Panc1 (cell line): ENCODE measurements around the gene PPM1H. TPM values are rescaled to one million over a fixed set of nuclear protein-coding genes. Genes with fewer than 3 reads are reported as not detected.
"Not testable (repeated sequence)": the region's sequence is repeated elsewhere in the genome, so short reads cannot be mapped to it uniquely, and the experiment has no call there.

Source experiments
- ATAC-seq: fragments of 200-7000 bp; cut with Tn5 transposase; 2 replicates; pipeline ENCODE4 v1.9.1; 2020; ENCODE audit warnings: mild to moderate bottlenecking, moderate library complexity
- BruUV-seq: library from RNA; stranded (reverse); fragments of 400-500 nt; replicated peaks from 2 replicates; lab custom pipeline; 2021; lab: Mats Ljungman, UMichigan
- CTCF ChIA-PET: fragments of 300-600 bp; sonication (Branson Sonifier 250); formaldehyde crosslinking; loops from one replicate; lab custom pipeline; 2022; ENCODE audit warnings: antibody characterized with exemption; lab: Charles Lee
- POLR2A ChIA-PET: fragments of 300-600 bp; sonication (Branson Sonifier 250); formaldehyde crosslinking; loops from one replicate; lab custom pipeline; 2022; ENCODE audit warnings: antibody characterized with exemption; lab: Charles Lee
- DNase-seq: peaks from one replicate; pipeline ENCODE4 v3.0.0-alpha.2; 2010; ENCODE audit warnings: low read depth, low spot score
- H3K27ac ChIP-seq: 2 replicates; pipeline ENCODE4 v1.5.1; 2011; ENCODE audit warnings: mild to moderate bottlenecking, low read length, inconsistent platforms
- H3K27me3 ChIP-seq: fragments of 200-500 bp; sonication (Bioruptor generic); 2 replicates; pipeline ENCODE4 v1.6.0; 2014; ENCODE audit warnings: low read length, inconsistent platforms; ENCODE audit not compliant: control insufficient read depth, insufficient read depth
- H3K36me3 ChIP-seq: fragments of 200-500 bp; sonication (Bioruptor generic); 2 replicates; pipeline ENCODE4 v1.5.1; 2014; ENCODE audit warnings: inconsistent platforms, mild to moderate bottlenecking, low read length, moderate library complexity; ENCODE audit not compliant: control insufficient read depth, insufficient read depth
- H3K4me1 ChIP-seq: 2 replicates; pipeline ENCODE4 v1.5.1; 2011; ENCODE audit warnings: inconsistent platforms, mild to moderate bottlenecking, low read length, moderate library complexity; ENCODE audit not compliant: control insufficient read depth, insufficient read depth
- H3K4me3 ChIP-seq, 2 experiments: 2 replicates each; pipeline ENCODE4 v1.5.1; 2011 to 2012; ENCODE audit warnings: low read depth in 2 of 2, low read length in 2 of 2, mild to moderate bottlenecking in 2 of 2, inconsistent platforms in 1 of 2, moderate library complexity in 1 of 2
- H3K9me3 ChIP-seq: fragments of 200-500 bp; sonication (Bioruptor generic); 2 replicates; pipeline ENCODE4 v1.5.1; 2014; ENCODE audit warnings: low read depth, mild to moderate bottlenecking, inconsistent platforms, low read length, moderate library complexity; ENCODE audit not compliant: control insufficient read depth, insufficient read depth
- CTCF ChIP-seq: fragments of 450-650 bp; IDR thresholded peaks from 2 replicates; pipeline ENCODE4 v1.5.1; 2017; ENCODE audit warnings: mild to moderate bottlenecking
- POLR2AphosphoS5 ChIP-seq: IDR thresholded peaks from 2 replicates; pipeline ENCODE4 v1.6.1; 2012; ENCODE audit warnings: mild to moderate bottlenecking, low read depth, low read length, moderate library complexity
- REST ChIP-seq, 2 experiments: IDR thresholded peaks; 2 replicates each; pipeline ENCODE4 v1.6.1; 2011 to 2012; ENCODE audit warnings: low read depth in 2 of 2, control low read depth in 1 of 2, low read length in 1 of 2, mild to moderate bottlenecking in 1 of 2, moderate library complexity in 1 of 2; ENCODE audit not compliant: insufficient read depth in 1 of 2
- SIN3A ChIP-seq: IDR thresholded peaks from 2 replicates; pipeline ENCODE4 v1.6.1; 2012; ENCODE audit warnings: low read depth, mild to moderate bottlenecking, low read length, moderate library complexity, borderline replicate concordance; ENCODE audit not compliant: insufficient read depth
- TCF7L2 ChIP-seq: IDR thresholded peaks from 2 replicates; pipeline ENCODE4 v1.6.1; 2011; ENCODE audit warnings: mild to moderate bottlenecking, low read depth, low read length, inconsistent platforms
- in situ Hi-C: cut with HindIII; loops from 2 replicates; pipeline ENCODE4 v1.10.0; 2016; ENCODE audit warnings: low sequenced_read_pairs, low pct_unique_long_range_greater_than_20kb
- intact Hi-C: fragments of 100-400 bp; cut with micrococcal nuclease; formaldehyde crosslinking; loops from one replicate; pipeline ENCODE4 v1.10.0; 2022; ENCODE audit not compliant: unreplicated experiment
- total RNA-seq: library from RNA; stranded (reverse); gene quantifications from one replicate; pipeline ENCODE4 v1.2.1, GENCODE V29; 2021; ENCODE audit not compliant: unreplicated experiment

PPM1H gene
- total RNA-seq, 1 experiment from 2014 or later, result 22.9 TPM

DNA sequence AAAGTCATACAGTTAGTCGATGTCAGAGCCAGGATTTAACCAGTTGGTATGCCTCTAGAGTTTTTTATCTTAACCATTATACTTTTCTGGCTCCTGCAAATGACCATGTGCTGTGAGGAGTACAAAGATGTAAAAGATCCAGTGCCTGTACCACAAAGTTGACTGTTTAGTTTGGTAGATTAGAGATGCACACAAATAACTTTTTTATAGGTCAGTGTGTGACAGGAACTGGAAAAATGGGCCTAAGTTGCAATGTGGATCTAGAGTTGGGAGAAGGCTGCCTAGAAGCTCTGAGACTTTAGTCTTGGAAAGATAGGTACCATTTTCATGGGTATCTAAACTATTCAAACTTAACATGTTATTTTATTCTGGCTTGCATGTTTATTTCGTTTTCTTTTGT lies 32.8 kb upstream of the PPM1H start:
- Histone ChIP-seq H3K4me1 (0 out of 2 replicates have a peak, but pooled peaks cover 4% of the 10 kb centered on the region), H3K27me3 (peaks cover 2% of the 10 kb centered on the region; the same call in 1 of the 2 replicates), H3K36me3 (no peaks in the 10 kb centered on the region), H3K4me3 (no peak overlapping the region), H3K9me3 (no peaks in the 10 kb centered on the region), H3K27ac (no peak overlapping the region)
- no peak for TF ChIP-seq POLR2AphosphoS5
- no peak for TF ChIP-seq SIN3A
- TF ChIP-seq CTCF, result no peak
- no peak for TF ChIP-seq TCF7L2
- TF ChIP-seq REST (IDR thresholded peaks at IDR 0.05; ENCODE audit: insufficient read depth in 1 of 2, low read depth in 2 of 2, low read length in 1 of 2), result no peak
- DNase-seq, result no peak
- ChIA-PET CTCF (no interaction called here), POLR2A (no interaction called here)
- no TSS peak for BruUV-seq
- in situ Hi-C loops (no loop called here), intact Hi-C loops (no loop called here)
- no peak for ATAC-seq

- no TSS peak for BruUV-seq
- no peak overlapping the region for H3K4me3 ChIP-seq
- ChIA-PET CTCF (no interaction called here), POLR2A (no interaction called here)
- in situ Hi-C loops, result no loop called here
- intact Hi-C loops, result no loop called here
- no peak for TF ChIP-seq POLR2AphosphoS5
- no peak for TF ChIP-seq TCF7L2
- no peaks in the 10 kb centered on the region for H3K36me3 ChIP-seq
- DNase-seq (no peak), ATAC-seq (no peak)
- H3K4me1 ChIP-seq, result 0 out of 2 replicates have a peak, but pooled peaks cover 4% of the 10 kb centered on the region
- no peak overlapping the region for H3K27ac ChIP-seq
- H3K27me3 ChIP-seq, result peaks cover 2% of the 10 kb centered on the region; the same call in 1 of the 2 replicates
- no peaks in the 10 kb centered on the region for H3K9me3 ChIP-seq
Measured at GRCh38 chr12:62966990-62967506, 32.1 kb upstream of the PPM1H start.

- POLR2A ChIA-PET, H3K27ac ChIP-seq, in situ Hi-C loops, H3K27me3 ChIP-seq, CTCF ChIA-PET, H3K9me3 ChIP-seq, intact Hi-C loops, BruUV-seq, H3K4me3 ChIP-seq, ATAC-seq, H3K4me1 ChIP-seq, H3K36me3 ChIP-seq: not testable (repeated sequence)
- DNase-seq, result peak; percentile 8
Measured at GRCh38 chr12:62966446-62966989, 31.6 kb upstream of the PPM1H start.

DNA sequence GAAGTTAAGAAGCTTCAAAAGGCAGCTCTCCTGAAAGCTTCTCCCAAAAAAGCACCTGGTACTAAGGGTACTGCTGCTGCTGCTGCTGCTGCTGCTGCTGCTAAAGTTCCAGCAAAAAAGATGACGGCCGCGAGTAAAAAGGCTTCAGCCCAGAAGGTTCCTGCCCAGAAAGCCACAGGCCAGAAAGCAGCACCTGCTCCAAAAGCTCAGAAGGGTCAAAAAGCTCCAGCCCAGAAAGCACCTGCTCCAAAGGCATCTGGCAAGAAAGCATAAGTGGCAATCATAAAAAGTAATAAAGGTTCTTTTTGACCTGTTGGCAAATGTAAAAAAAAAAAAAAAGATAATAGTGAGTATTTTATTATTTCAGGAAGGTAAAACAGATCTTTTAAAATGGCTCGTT lies 30.8 kb upstream of the PPM1H start:
- H3K4me1 ChIP-seq, intact Hi-C loops, DNase-seq, H3K27ac ChIP-seq, H3K9me3 ChIP-seq, H3K4me3 ChIP-seq, in situ Hi-C loops, H3K27me3 ChIP-seq, CTCF ChIA-PET, POLR2A ChIA-PET, H3K36me3 ChIP-seq, BruUV-seq, ATAC-seq: not testable (repeated sequence)

DNA sequence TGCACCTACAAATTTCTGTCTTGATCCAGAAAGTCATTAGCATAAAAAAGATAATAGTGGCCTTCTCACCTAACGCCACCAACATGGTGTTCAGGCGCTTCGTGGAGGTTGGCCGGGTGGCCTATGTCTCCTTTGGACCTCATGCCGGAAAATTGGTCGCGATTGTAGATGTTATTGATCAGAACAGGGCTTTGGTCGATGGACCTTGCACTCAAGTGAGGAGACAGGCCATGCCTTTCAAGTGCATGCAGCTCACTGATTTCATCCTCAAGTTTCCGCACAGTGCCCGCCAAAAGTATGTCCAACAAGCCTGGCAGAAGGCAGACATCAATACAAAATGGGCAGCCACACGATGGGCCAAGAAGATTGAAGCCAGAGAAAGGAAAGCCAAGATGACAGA lies 30.3 kb upstream of the PPM1H start:
- intact Hi-C loops, in situ Hi-C loops, H3K4me3 ChIP-seq, H3K4me1 ChIP-seq, POLR2A ChIA-PET, ATAC-seq, CTCF ChIA-PET, H3K36me3 ChIP-seq, H3K27ac ChIP-seq, H3K27me3 ChIP-seq, BruUV-seq, H3K9me3 ChIP-seq, DNase-seq: not testable (repeated sequence)
